ENCODE measurements around the gene DCST2.

DNA sequence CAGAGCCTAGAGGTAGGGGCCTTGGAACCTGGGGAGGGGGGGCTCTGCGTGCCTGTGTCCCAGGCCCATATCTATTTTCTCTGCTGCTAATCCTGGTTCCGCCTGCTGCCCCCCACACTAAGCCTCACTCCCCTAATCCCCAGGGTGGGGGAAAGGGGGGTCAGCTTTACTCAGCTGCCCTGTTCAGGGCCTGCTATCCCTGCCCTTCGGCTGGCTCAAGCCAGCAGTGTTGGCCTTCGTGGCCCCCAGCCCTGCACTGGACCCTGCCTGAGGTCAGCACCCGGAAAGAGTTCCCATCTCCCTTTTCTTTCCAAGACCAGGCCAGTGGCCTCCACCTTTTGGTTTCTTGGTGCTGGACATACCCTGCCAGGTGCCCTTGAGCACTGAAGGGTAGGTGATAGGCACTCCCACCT lies 22.6 kb downstream of the DCST2 start:
- TF ChIP-seq EGR1 (IDR thresholded peaks at IDR 0.05; ENCODE audit: borderline replicate concordance in 1 of 2, low read depth in 2 of 2, low read length in 2 of 2) (no peak), RCOR1 (conservative IDR thresholded peaks at IDR 0.05; ENCODE audit: low read depth, low read length) (no peak), POLR2AphosphoS5 (IDR thresholded peaks at IDR 0.05; ENCODE audit: low read length) (no peak), BHLHE40 (IDR thresholded peaks at IDR 0.05; ENCODE audit: borderline replicate concordance in 1 of 2, low read depth in 2 of 2, low read length in 1 of 2) (no peak), POLR2AphosphoS2 (IDR thresholded peaks at IDR 0.05; ENCODE audit: low read depth, low read length) (no peak), ZNF24 (IDR thresholded peaks at IDR 0.05) (no peak), EZH2 (IDR thresholded peaks at IDR 0.05; ENCODE audit: borderline replicate concordance, control insufficient read depth, low read depth, low read length) (no peak), ZNF384 (IDR thresholded peaks at IDR 0.05; ENCODE audit: borderline replicate concordance, low read depth, low read length) (no peak), POLR2A (IDR thresholded peaks at IDR 0.05; ENCODE audit: low read depth, low read length) (no peak), IKZF2 (IDR thresholded peaks at IDR 0.05) (no peak), NRF1 (conservative IDR thresholded peaks at IDR 0.05; ENCODE audit: low read depth, low read length) (no peak)
- TF ChIP-seq, protein P1, sequence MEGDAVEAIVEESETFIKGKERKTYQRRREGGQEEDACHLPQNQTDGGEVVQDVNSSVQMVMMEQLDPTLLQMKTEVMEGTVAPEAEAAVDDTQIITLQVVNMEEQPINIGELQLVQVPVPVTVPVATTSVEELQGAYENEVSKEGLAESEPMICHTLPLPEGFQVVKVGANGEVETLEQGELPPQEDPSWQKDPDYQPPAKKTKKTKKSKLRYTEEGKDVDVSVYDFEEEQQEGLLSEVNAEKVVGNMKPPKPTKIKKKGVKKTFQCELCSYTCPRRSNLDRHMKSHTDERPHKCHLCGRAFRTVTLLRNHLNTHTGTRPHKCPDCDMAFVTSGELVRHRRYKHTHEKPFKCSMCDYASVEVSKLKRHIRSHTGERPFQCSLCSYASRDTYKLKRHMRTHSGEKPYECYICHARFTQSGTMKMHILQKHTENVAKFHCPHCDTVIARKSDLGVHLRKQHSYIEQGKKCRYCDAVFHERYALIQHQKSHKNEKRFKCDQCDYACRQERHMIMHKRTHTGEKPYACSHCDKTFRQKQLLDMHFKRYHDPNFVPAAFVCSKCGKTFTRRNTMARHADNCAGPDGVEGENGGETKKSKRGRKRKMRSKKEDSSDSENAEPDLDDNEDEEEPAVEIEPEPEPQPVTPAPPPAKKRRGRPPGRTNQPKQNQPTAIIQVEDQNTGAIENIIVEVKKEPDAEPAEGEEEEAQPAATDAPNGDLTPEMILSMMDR (IDR thresholded peaks at IDR 0.05 in 2 of 3, conservative IDR thresholded peaks at IDR 0.05 in 1 of 3; ENCODE audit: control insufficient read depth in 2 of 3, extremely low read depth in 1 of 3, insufficient read depth in 1 of 3, low read depth in 3 of 3, low read length in 3 of 3), result no peak
- TF ChIP-seq, protein P2, sequence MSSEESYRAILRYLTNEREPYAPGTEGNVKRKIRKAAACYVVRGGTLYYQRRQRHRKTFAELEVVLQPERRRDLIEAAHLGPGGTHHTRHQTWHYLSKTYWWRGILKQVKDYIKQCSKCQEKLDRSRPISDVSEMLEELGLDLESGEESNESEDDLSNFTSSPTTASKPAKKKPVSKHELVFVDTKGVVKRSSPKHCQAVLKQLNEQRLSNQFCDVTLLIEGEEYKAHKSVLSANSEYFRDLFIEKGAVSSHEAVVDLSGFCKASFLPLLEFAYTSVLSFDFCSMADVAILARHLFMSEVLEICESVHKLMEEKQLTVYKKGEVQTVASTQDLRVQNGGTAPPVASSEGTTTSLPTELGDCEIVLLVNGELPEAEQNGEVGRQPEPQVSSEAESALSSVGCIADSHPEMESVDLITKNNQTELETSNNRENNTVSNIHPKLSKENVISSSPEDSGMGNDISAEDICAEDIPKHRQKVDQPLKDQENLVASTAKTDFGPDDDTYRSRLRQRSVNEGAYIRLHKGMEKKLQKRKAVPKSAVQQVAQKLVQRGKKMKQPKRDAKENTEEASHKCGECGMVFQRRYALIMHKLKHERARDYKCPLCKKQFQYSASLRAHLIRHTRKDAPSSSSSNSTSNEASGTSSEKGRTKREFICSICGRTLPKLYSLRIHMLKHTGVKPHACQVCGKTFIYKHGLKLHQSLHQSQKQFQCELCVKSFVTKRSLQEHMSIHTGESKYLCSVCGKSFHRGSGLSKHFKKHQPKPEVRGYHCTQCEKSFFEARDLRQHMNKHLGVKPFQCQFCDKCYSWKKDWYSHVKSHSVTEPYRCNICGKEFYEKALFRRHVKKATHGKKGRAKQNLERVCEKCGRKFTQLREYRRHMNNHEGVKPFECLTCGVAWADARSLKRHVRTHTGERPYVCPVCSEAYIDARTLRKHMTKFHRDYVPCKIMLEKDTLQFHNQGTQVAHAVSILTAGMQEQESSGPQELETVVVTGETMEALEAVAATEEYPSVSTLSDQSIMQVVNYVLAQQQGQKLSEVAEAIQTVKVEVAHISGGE (CRISPR knock-in tag; IDR thresholded peaks at IDR 0.05), result no peak
- TF ChIP-seq, protein P3, sequence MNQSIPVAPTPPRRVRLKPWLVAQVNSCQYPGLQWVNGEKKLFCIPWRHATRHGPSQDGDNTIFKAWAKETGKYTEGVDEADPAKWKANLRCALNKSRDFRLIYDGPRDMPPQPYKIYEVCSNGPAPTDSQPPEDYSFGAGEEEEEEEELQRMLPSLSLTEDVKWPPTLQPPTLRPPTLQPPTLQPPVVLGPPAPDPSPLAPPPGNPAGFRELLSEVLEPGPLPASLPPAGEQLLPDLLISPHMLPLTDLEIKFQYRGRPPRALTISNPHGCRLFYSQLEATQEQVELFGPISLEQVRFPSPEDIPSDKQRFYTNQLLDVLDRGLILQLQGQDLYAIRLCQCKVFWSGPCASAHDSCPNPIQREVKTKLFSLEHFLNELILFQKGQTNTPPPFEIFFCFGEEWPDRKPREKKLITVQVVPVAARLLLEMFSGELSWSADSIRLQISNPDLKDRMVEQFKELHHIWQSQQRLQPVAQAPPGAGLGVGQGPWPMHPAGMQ (IDR thresholded peaks at IDR 0.05; ENCODE audit: borderline replicate concordance), result no peak
